Hepatocyte (in vitro differentiated cells): ENCODE results near the gene MBP. TPM values are rescaled to one million over a fixed set of nuclear protein-coding genes. Genes with fewer than 3 reads are reported as not detected.

ENCODE experiments used
- DNase-seq: peaks from one replicate; pipeline ENCODE4 v3.0.0-alpha.2; 2016; ENCODE audit warnings: low spot score
- H2AFZ ChIP-seq: fragments of 200-600 bp; sonication (generic); 2 replicates; pipeline ENCODE4 v1.6.0; 2016; ENCODE audit warnings: antibody characterized with exemption, mild to moderate bottlenecking
- H3K27ac ChIP-seq: fragments of 200-600 bp; sonication (generic); 2 replicates; pipeline ENCODE4 v1.5.1; 2016; ENCODE audit warnings: mild to moderate bottlenecking
- H3K27me3 ChIP-seq: fragments of 200-600 bp; sonication (generic); 2 replicates; pipeline ENCODE4 v1.6.1; 2016
- H3K36me3 ChIP-seq: fragments of 200-600 bp; sonication (generic); replicated peaks from 2 replicates; pipeline ENCODE4 v1.5.1; 2016; ENCODE audit warnings: low read depth; ENCODE audit not compliant: insufficient read depth
- H3K4me1 ChIP-seq: fragments of 200-600 bp; sonication (generic); 2 replicates; pipeline ENCODE4 v1.5.1; 2016; ENCODE audit warnings: mild to moderate bottlenecking, moderate library complexity; ENCODE audit not compliant: insufficient read depth
- H3K4me2 ChIP-seq: fragments of 200-600 bp; sonication (generic); 2 replicates; pipeline ENCODE4 v1.6.0; 2016
- H3K4me3 ChIP-seq: fragments of 200-600 bp; sonication (generic); 2 replicates; pipeline ENCODE4 v1.5.1; 2016; ENCODE audit warnings: mild to moderate bottlenecking
- H3K79me2 ChIP-seq: fragments of 200-600 bp; sonication (generic); 2 replicates; pipeline ENCODE4 v1.6.0; 2017; ENCODE audit warnings: mild to moderate bottlenecking
- H3K9me2 ChIP-seq: fragments of 200-600 bp; sonication (generic); replicated peaks from 2 replicates; pipeline ENCODE4 v1.6.0; 2017; ENCODE audit warnings: mild to moderate bottlenecking; ENCODE audit not compliant: insufficient read depth
- H3K9me3 ChIP-seq: fragments of 200-600 bp; sonication (generic); 2 replicates; pipeline ENCODE4 v1.5.1; 2016; ENCODE audit warnings: low read depth, mild to moderate bottlenecking
- H4K20me1 ChIP-seq: fragments of 200-600 bp; sonication (generic); 2 replicates; pipeline ENCODE4 v1.6.0; 2016; ENCODE audit warnings: mild to moderate bottlenecking; ENCODE audit not compliant: insufficient read depth, poor library complexity, severe bottlenecking
- CTCF ChIP-seq: fragments of 200-600 bp; sonication (generic); IDR thresholded peaks from 2 replicates; pipeline ENCODE4 v1.5.1; 2016; ENCODE audit warnings: antibody characterized with exemption, mild to moderate bottlenecking; ENCODE audit not compliant: poor library complexity
- EZH2 ChIP-seq: fragments of 200-600 bp; sonication (generic); IDR thresholded peaks from 2 replicates; pipeline ENCODE4 v1.6.1; 2016; ENCODE audit warnings: antibody characterized with exemption, mild to moderate bottlenecking, borderline replicate concordance
- EZH2phosphoT487 ChIP-seq: fragments of 200-600 bp; sonication (generic); IDR thresholded peaks from one replicate; pipeline ENCODE4 v1.6.1; 2018; ENCODE audit warnings: antibody characterized with exemption, mild to moderate bottlenecking, low read depth, moderate library complexity; ENCODE audit not compliant: unreplicated experiment, severe bottlenecking
- WGBS: methylation state at CpG from one replicate; pipeline ENCODE4 v1.1.6; 2016; ENCODE audit warnings: low lambda C conversion rate; ENCODE audit errors: missing lambda C conversion rate; 5-methylcytosine and 5-hydroxymethylcytosine counted together
- polyA plus RNA-seq: library from polyadenylated mRNA; unstranded; fragments of >200 nt; fragmentation: Nextera tagmentation; extraction: Ambion mirVana; gene quantifications from 2 replicates; pipeline ENCODE4 v1.2.1, GENCODE V29; 2016
- total RNA-seq: library from RNA; depleted of rRNA; stranded (reverse); fragments of >200 nt; gene quantifications from 2 replicates; pipeline ENCODE4 v1.2.3, GENCODE V29; 2014

The MBP gene
- total and polyA plus RNA-seq, 2 experiments from 2014 or later: 21.6 to 22.1 TPM

- no peaks in the 10 kb centered on the region for H3K4me1 ChIP-seq
- no peaks in the 10 kb centered on the region for H3K9me2 ChIP-seq
- no peak for TF ChIP-seq EZH2
- no peak for TF ChIP-seq CTCF
- TF ChIP-seq EZH2phosphoT487: no peak
- H2AFZ ChIP-seq: no peak overlapping the region
- DNase-seq: no peak
- H3K27ac ChIP-seq: no peak overlapping the region
- H4K20me1 ChIP-seq: no peaks in the 10 kb centered on the region
- no peak overlapping the region for H3K4me3 ChIP-seq
- H3K4me2 ChIP-seq: no peak overlapping the region
- no peaks in the 10 kb centered on the region for H3K36me3 ChIP-seq
- H3K27me3 ChIP-seq: no peaks in the 10 kb centered on the region
- peaks cover 29% of the 10 kb centered on the region for H3K79me2 ChIP-seq
- 71% methylated on average over 16 of the region's 16 CpGs for WGBS
- H3K9me3 ChIP-seq: no peaks in the 10 kb centered on the region
These were observed 54.5 kb downstream of the MBP start for GRCh38 chr18:77077941-77078689.

- H3K9me3 ChIP-seq: no peaks in the 10 kb centered on the region
- H3K27me3 ChIP-seq: no peaks in the 10 kb centered on the region
- H3K4me1 ChIP-seq: no peaks in the 10 kb centered on the region
- no peak overlapping the region for H2AFZ ChIP-seq
- no peak overlapping the region for H3K4me3 ChIP-seq
- H3K79me2 ChIP-seq: peaks cover 28% of the 10 kb centered on the region
- TF ChIP-seq EZH2: no peak
- WGBS: 96% methylated on average over 7 of the region's 7 CpGs
- H3K4me2 ChIP-seq: no peak overlapping the region
- no peak for DNase-seq
- H3K36me3 ChIP-seq: no peaks in the 10 kb centered on the region
- no peaks in the 10 kb centered on the region for H3K9me2 ChIP-seq
- H4K20me1 ChIP-seq: no peaks in the 10 kb centered on the region
- no peak overlapping the region for H3K27ac ChIP-seq
These were observed 55.2 kb downstream of the MBP start for GRCh38 chr18:77077401-77077800.

DNA sequence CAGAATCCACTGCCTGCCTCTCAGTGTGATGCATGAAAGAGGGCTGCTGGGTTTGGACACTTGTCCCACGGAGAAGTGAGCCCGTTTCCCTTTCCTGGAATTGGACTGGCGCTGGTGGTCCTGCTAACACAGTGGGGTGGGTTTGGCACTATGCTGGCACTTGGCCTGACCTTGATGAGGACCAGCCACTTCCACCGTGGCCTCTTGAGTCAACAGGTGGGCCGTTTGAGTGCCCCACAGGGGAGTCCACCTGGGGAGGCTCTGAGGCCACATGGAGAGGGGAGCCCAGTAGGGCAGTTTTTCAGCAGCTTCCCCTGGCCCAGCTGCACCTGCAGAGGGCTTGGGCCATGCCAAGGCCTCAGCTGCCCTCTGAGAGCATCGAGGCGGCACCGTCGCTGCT is 56.5 kb downstream of the MBP start:
- H3K4me2 ChIP-seq: no peak overlapping the region
- no peaks in the 10 kb centered on the region for H3K9me2 ChIP-seq
- H3K4me1 ChIP-seq: peaks cover 5% of the 10 kb centered on the region

More for the DNA sequence above, 56.5 kb downstream of the MBP start:
- H3K9me3 ChIP-seq: no peaks in the 10 kb centered on the region
- H2AFZ ChIP-seq: no peak overlapping the region
- no peaks in the 10 kb centered on the region for H4K20me1 ChIP-seq
- H3K27me3 ChIP-seq: no peaks in the 10 kb centered on the region
- peaks cover 20% of the 10 kb centered on the region for H3K79me2 ChIP-seq
- no peak for DNase-seq
- TF ChIP-seq EZH2 (no peak), CTCF (no peak), EZH2phosphoT487 (no peak)
- no peak overlapping the region for H3K27ac ChIP-seq
- H3K36me3 ChIP-seq: no peaks in the 10 kb centered on the region
- 92% methylated on average over 9 of the region's 9 CpGs for WGBS
- no peak overlapping the region for H3K4me3 ChIP-seq
